ENCODE results near the gene ABHD13. TPM values are rescaled to one million over a fixed set of nuclear protein-coding genes. Genes with fewer than 3 reads are reported as not detected.

ABHD13 gene
- total RNA-seq, 4 donors from 2014 or later: 11.6 to 23.8 (median 16.6) TPM

DNA sequence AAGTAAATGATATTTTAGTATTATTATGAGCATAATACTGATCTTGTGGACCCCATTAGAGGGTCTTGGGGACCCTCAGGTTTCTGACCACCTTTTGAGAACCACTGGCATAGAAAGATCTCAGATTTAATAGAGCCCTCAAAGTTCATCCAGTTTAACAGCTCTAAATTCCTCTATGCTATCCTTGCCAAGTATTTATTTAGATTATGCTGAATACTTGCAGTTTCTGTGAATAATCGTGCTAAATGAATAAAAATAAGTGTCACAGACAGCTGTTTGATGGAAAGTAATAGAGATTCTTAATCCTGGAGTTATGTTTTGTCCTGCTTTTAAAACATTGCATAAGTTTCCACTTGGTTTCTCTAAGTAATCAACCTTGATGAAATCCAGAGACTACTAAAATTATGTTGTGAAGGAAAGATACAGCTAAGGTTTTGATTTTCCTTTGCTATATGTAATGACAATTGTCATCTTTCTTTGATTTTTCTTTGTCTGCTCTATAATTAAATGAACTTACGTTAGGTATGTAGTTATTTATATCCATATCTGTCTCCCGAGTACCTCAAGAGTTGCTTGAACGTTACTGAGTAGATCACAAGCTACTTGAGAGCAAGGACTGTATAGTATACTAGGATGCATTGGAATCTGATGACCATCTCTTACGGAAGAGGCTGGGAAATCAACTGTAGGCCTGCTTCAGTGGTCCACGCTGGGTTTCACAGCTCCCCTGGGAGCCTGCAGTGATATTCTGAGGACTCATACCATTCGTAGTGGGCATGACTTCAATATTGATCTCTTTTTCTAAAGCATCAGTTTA lies 5.7 kb downstream of the ABHD13 start:
- H3K4me1 ChIP-seq: peaks cover 19 to 93% (median 19%) of the 10 kb centered on the region in 3 donors

DNA sequence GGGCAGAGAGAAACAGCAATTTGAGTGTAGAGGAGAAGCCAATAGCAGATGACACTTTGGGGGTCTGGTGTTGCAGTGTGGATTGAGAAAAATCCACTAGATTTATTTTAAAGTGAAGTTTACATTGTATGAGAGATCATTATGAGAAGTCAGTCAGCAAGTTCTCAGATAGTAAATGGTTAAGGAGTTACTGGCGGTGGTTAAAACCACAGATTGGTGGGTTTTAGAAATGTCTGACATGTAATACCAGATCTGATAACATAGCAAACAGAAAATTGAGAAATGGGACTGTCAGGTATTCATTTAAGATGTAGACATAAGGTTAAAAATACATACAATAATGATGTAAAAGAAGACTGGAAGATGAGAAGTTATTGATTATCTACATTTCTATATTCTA lies 7.2 kb downstream of the ABHD13 start:
- H3K9me3 ChIP-seq: no peaks in the 10 kb centered on the region
- TF ChIP-seq, protein P1, sequence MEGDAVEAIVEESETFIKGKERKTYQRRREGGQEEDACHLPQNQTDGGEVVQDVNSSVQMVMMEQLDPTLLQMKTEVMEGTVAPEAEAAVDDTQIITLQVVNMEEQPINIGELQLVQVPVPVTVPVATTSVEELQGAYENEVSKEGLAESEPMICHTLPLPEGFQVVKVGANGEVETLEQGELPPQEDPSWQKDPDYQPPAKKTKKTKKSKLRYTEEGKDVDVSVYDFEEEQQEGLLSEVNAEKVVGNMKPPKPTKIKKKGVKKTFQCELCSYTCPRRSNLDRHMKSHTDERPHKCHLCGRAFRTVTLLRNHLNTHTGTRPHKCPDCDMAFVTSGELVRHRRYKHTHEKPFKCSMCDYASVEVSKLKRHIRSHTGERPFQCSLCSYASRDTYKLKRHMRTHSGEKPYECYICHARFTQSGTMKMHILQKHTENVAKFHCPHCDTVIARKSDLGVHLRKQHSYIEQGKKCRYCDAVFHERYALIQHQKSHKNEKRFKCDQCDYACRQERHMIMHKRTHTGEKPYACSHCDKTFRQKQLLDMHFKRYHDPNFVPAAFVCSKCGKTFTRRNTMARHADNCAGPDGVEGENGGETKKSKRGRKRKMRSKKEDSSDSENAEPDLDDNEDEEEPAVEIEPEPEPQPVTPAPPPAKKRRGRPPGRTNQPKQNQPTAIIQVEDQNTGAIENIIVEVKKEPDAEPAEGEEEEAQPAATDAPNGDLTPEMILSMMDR (IDR thresholded peaks at IDR 0.05): no peak
- no peak for TF ChIP-seq POLR2A (IDR thresholded peaks at IDR 0.05)
- TF ChIP-seq EP300 (IDR thresholded peaks at IDR 0.05): no peak
- no peak for TF ChIP-seq POLR2AphosphoS5 (IDR thresholded peaks at IDR 0.05)
- no peak overlapping the region for H3K27ac ChIP-seq
- no peak overlapping the region for H3K4me3 ChIP-seq
- no peaks in the 10 kb centered on the region for H3K27me3 ChIP-seq
- H3K4me1 ChIP-seq: peaks cover 11 to 78% (median 19%) of the 10 kb centered on the region in 3 donors
- peaks cover 0 to 6% of the 10 kb centered on the region in 2 donors for H3K36me3 ChIP-seq
- 64 to 91% methylated on average over 1 of the region's 1 CpG for WGBS, 2 donors (ENCODE audit: low coverage in 1 of 2)
- ATAC-seq: no peak

More for the DNA sequence above, 5.7 kb downstream of the ABHD13 start:
- Histone ChIP-seq H3K4me3 (no peak overlapping the region), H3K27me3 (no peaks in the 10 kb centered on the region), H3K36me3 (no peaks in the 10 kb centered on the region), H3K27ac (peak overlapping the region; percentile 29 to 47 (median 38)), H3K9me3 (no peaks in the 10 kb centered on the region)
- TF ChIP-seq POLR2AphosphoS5 (IDR thresholded peaks at IDR 0.05) (peak; percentile 56), POLR2A (IDR thresholded peaks at IDR 0.05) (no peak)
- WGBS, 2 donors (ENCODE audit: low coverage in 1 of 2): 30 to 35% methylated on average over 7 of the region's 7 CpGs
- ATAC-seq: no peak

DNA sequence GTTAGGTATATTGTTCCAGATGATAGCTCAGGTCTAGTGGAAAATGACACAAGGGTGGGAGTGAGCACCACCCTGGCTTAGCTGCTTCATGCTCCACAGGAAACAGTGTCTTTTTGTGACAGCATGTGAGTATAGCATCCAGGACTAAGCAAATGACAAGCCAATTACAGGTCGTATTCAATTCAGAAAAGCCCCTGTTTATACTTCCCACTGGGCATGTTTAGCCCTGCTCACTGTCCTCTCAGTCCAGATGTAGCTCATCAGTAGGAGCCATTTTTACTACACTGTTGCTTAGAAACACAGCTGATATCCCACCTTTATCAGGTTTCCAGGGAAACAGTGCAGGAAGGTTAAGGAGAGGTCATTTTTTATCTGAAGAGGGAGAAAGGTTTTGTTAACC lies 8.0 kb downstream of the ABHD13 start:
- TF ChIP-seq EP300 (IDR thresholded peaks at IDR 0.05) (no peak), POLR2AphosphoS5 (IDR thresholded peaks at IDR 0.05) (no peak), POLR2A (IDR thresholded peaks at IDR 0.05) (no peak)
- TF ChIP-seq, protein P1 (IDR thresholded peaks at IDR 0.05): no peak
- no peak overlapping the region for H3K4me3 ChIP-seq
- H3K9me3 ChIP-seq: no peaks in the 10 kb centered on the region
- no peak overlapping the region for H3K27ac ChIP-seq
- 10 to 38% methylated on average over 1 of the region's 1 CpG for WGBS, 2 donors (ENCODE audit: low coverage in 1 of 2)
- no peak for ATAC-seq
- H3K36me3 ChIP-seq: peaks cover 0 to 6% of the 10 kb centered on the region in 2 donors
- H3K4me1 ChIP-seq: peaks cover 11 to 71% (median 14%) of the 10 kb centered on the region in 3 donors
- no peaks in the 10 kb centered on the region for H3K27me3 ChIP-seq

DNA sequence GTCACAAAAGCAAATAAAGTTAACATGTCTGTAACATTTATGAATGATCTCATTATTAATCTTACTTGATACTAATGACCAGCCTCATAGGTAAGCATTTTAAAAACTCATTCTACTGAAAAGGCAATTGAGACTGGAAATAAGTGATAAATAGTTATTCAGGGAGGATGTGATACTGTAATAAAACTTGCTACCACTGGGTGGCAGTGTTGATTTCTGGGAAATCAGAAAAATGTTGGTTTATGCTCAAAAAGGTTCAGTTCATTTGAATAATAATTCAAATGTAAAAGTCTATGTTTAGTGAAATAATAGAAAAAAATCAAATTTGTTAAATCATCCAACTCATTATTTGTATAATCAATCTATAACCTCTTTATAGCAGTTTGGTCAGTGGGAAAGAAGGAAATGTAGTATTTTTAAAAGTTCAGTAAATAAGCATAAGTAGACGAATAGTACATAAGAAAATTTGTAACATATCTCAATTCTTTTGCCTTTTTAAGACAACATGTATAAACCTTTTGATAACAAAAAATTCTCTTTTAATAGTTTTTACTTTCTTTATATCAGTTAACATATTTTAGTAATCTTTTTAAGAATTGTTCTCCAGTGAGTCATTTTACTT lies 9.6 kb downstream of the ABHD13 start:
- Histone ChIP-seq H3K27ac (no peak overlapping the region), H3K4me1 (peaks cover 11 to 59% (median 12%) of the 10 kb centered on the region in 3 donors), H3K9me3 (no peaks in the 10 kb centered on the region), H3K4me3 (no peak overlapping the region), H3K27me3 (no peaks in the 10 kb centered on the region), H3K36me3 (peaks cover 0 to 6% of the 10 kb centered on the region in 2 donors)
- no peak for TF ChIP-seq EP300 (IDR thresholded peaks at IDR 0.05)
- TF ChIP-seq, protein P1 (IDR thresholded peaks at IDR 0.05): peak; percentile 72 to 84 (median 72)
- ATAC-seq: no peak
- 63 to 81% methylated on average over 1 of the region's 1 CpG for WGBS, 2 donors (ENCODE audit: low coverage in 1 of 2)

DNA sequence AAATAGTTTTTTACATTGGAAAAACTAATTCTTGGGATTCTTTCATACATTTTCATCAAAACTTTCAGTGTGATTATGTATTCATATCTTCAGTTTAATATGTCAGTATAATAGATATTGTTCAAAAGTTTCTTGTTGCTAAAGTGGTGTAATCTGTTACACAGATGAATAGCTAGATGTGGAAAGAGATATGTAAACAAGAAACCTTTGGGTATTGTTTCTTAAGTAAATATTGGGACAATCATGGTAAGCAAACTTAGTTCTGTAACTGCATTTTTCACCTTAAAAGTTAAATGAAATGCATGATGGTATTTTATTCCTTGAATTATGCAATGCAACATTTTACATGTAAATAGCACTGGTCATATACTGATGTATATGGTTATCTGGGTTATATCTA lies 12.2 kb downstream of the ABHD13 start:
- Histone ChIP-seq H3K36me3 (peaks cover 0 to 6% of the 10 kb centered on the region in 2 donors), H3K27me3 (no peaks in the 10 kb centered on the region), H3K4me3 (no peak overlapping the region), H3K27ac (no peak overlapping the region), H3K9me3 (no peaks in the 10 kb centered on the region), H3K4me1 (peaks cover 0 to 33% (median 5%) of the 10 kb centered on the region in 3 donors)
- no peak for TF ChIP-seq POLR2A (IDR thresholded peaks at IDR 0.05)
- TF ChIP-seq, protein P1 (IDR thresholded peaks at IDR 0.05): no peak
- TF ChIP-seq POLR2AphosphoS5 (IDR thresholded peaks at IDR 0.05): no peak
- no peak for TF ChIP-seq EP300 (IDR thresholded peaks at IDR 0.05)
- no peak for ATAC-seq

Data from gastroesophageal sphincter (tissue), 4 donors.